GM12878 (cell line): ENCODE results near the gene LRP1. TPM values are rescaled to one million over a fixed set of nuclear protein-coding genes. Genes with fewer than 3 reads are reported as not detected.

Experiments
- ATAC-seq: fragments of 200-7000 bp; cut with Tn5 transposase; 3 replicates; pipeline ENCODE4 v1.9.1; 2020; ENCODE audit warnings: mild to moderate bottlenecking, moderate library complexity
- BruUV-seq: library from RNA; stranded (reverse); fragments of 400-500 nt; replicated peaks from 2 replicates; lab custom pipeline; 2021; lab: Mats Ljungman, UMichigan
- CTCF ChIA-PET: fragments of 300-600 bp; sonication (Branson Sonifier 250); formaldehyde crosslinking; extraction: SDS; loops from one replicate; lab custom pipeline; 2021; ENCODE audit warnings: inconsistent platforms; lab: Yijun Ruan, JAX
- POLR2A ChIA-PET: fragments of 350-600 bp; formaldehyde crosslinking; extraction: SDS; loops from one replicate; lab custom pipeline; 2021; ENCODE audit warnings: inconsistent platforms; lab: Charles Lee
- RAD21 ChIA-PET: fragments of 300-600 bp; sonication (Branson Sonifier 250); formaldehyde crosslinking; loops from one replicate; lab custom pipeline; 2023; ENCODE audit warnings: antibody characterized with exemption; ENCODE audit not compliant: unreplicated experiment; lab: Charles Lee
- SMC1A ChIA-PET: fragments of 300-600 bp; sonication (Branson Sonifier 250); formaldehyde crosslinking; loops from one replicate; lab custom pipeline; 2023; ENCODE audit not compliant: unreplicated experiment, uncharacterized antibody; lab: Charles Lee
- DNase-seq: peaks from one replicate; pipeline ENCODE4 v3.0.0-alpha.2; 2011; ENCODE audit warnings: low read depth, low spot score
- FAIRE-seq: peaks from 3 replicates; lab custom pipeline; 2011; peaks lifted over from hg19 to GRCh38; lab: Jason Lieb, UNC
- H2AFZ ChIP-seq: 2 replicates; pipeline ENCODE4 v1.6.0; 2011; ENCODE audit warnings: low read depth, low read length, control low read depth; ENCODE audit not compliant: control insufficient read depth
- H3K27ac ChIP-seq: 2 replicates; pipeline ENCODE4 v1.5.1; 2011; ENCODE audit warnings: control low read depth; ENCODE audit not compliant: control insufficient read depth, insufficient read depth
- H3K27me3 ChIP-seq, 2 experiments: replicated peaks in 1 of 2; 2 replicates each; pipeline versions ENCODE4 v1.6.0 to v1.6.1; 2011; ENCODE audit warnings: low read length in 1 of 2; ENCODE audit not compliant: control insufficient read depth in 2 of 2, insufficient read depth in 2 of 2
- H3K36me3 ChIP-seq, 2 experiments: 2 replicates each; pipeline ENCODE4 v1.5.1; 2011; ENCODE audit warnings: low read length in 1 of 2; ENCODE audit not compliant: control insufficient read depth in 2 of 2, insufficient read depth in 2 of 2
- H3K4me1 ChIP-seq: 2 replicates; pipeline ENCODE4 v1.6.1; 2011; ENCODE audit warnings: mild to moderate bottlenecking, low read length, moderate library complexity, mixed read lengths; ENCODE audit not compliant: control insufficient read depth, insufficient read depth
- H3K4me2 ChIP-seq: 2 replicates; pipeline ENCODE4 v1.6.0; 2011; ENCODE audit warnings: control low read depth; ENCODE audit not compliant: control insufficient read depth, insufficient read depth
- H3K4me3 ChIP-seq: fragments of 200-600 bp; sonication (generic); 2 replicates; pipeline ENCODE4 v1.5.1; 2016
- H3K79me2 ChIP-seq: 2 replicates; pipeline ENCODE4 v1.6.0; 2011; ENCODE audit warnings: low read length; ENCODE audit not compliant: control insufficient read depth, insufficient read depth
- H3K9ac ChIP-seq: 2 replicates; pipeline ENCODE4 v1.8.0; 2011; ENCODE audit warnings: low read length, control low read depth, mixed read lengths; ENCODE audit not compliant: control insufficient read depth, insufficient read depth
- H3K9me3 ChIP-seq: replicated peaks from 3 replicates; pipeline ENCODE4 v1.5.1; 2011; ENCODE audit warnings: mild to moderate bottlenecking, low read length; ENCODE audit not compliant: control insufficient read depth, insufficient read depth
- H4K20me1 ChIP-seq: 2 replicates; pipeline ENCODE4 v1.6.0; 2011; ENCODE audit not compliant: control insufficient read depth, insufficient read depth
- BRCA1 ChIP-seq: IDR thresholded peaks from 2 replicates; pipeline ENCODE4 v1.6.1; 2011; ENCODE audit warnings: low read depth, low read length, improper control_type of control experiment
- CHD2 ChIP-seq: IDR thresholded peaks from 2 replicates; pipeline ENCODE4 v1.6.1; 2011; ENCODE audit warnings: low read depth, low read length, improper control_type of control experiment, borderline replicate concordance
- ETV6 ChIP-seq, 2 experiments: fragments of 450-650 bp in 1 of 2; IDR thresholded peaks in 1 of 2; conservative IDR thresholded peaks in 1 of 2; 2 replicates each; pipeline ENCODE4 v1.6.1; 2014; ENCODE audit warnings: antibody characterized with exemption in 1 of 2, borderline replicate concordance in 1 of 2, low read depth in 1 of 2, mild to moderate bottlenecking in 1 of 2, moderate library complexity in 1 of 2
- HDAC6 ChIP-seq: fragments of 200-600 bp; sonication (generic); IDR thresholded peaks from one replicate; pipeline ENCODE4 v1.8.0; 2017; ENCODE audit warnings: antibody characterized with exemption; ENCODE audit not compliant: unreplicated experiment
- IRF4 ChIP-seq: IDR thresholded peaks from 2 replicates; pipeline ENCODE4 v1.6.1; 2011; ENCODE audit warnings: low read depth, low read length
- KDM1A ChIP-seq: fragments of 200-600 bp; sonication (generic); IDR thresholded peaks from 2 replicates; pipeline ENCODE4 v1.6.1; 2016; ENCODE audit warnings: borderline replicate concordance
- PAX8 ChIP-seq: fragments of 450-650 bp; IDR thresholded peaks from 2 replicates; pipeline ENCODE4 v1.6.1; 2017; ENCODE audit warnings: mild to moderate bottlenecking, moderate library complexity
- SMAD5 ChIP-seq: IDR thresholded peaks from 2 replicates; pipeline ENCODE4 v1.6.1; 2016; ENCODE audit warnings: antibody characterized with exemption, low read depth
- SPI1 ChIP-seq: IDR thresholded peaks from 2 replicates; pipeline ENCODE4 v1.6.1; 2011; ENCODE audit warnings: low read depth, mild to moderate bottlenecking, low read length, moderate library complexity, borderline replicate concordance; ENCODE audit not compliant: insufficient read depth
- TCF7 ChIP-seq: IDR thresholded peaks from 2 replicates; pipeline ENCODE4 v1.6.1; 2014; ENCODE audit warnings: antibody characterized with exemption, borderline replicate concordance
- ZNF384 ChIP-seq: IDR thresholded peaks from 2 replicates; pipeline ENCODE4 v1.6.1; 2012; ENCODE audit warnings: low read depth, mild to moderate bottlenecking, low read length, improper control_type of control experiment, borderline replicate concordance
- WGBS: methylation state at CpG from one replicate; pipeline ENCODE4 v1.1.6; 2016; ENCODE audit warnings: low lambda C conversion rate; ENCODE audit not compliant: insufficient replicate concordance, insufficient coverage; ENCODE audit errors: missing lambda C conversion rate; 5-methylcytosine and 5-hydroxymethylcytosine counted together
- in situ Hi-C: fragments of 300-500 bp; cut with MboI; formaldehyde crosslinking; loops from 9 replicates; pipeline ENCODE4 v1.14.3; 2018; ENCODE audit warnings: mixed read lengths
- intact Hi-C: fragments of 100-400 bp; cut with micrococcal nuclease; formaldehyde crosslinking; loops from one replicate; pipeline ENCODE4 v1.14.2; 2022; ENCODE audit not compliant: unreplicated experiment
- polyA plus RNA-seq, 11 experiments: library from polyadenylated mRNA; depleted of rRNA in 4 of 11; unstranded in 6 of 11; stranded (reverse) in 5 of 11; fragments of >200 nt; fragmentation: Nextera tagmentation in 4 of 11; fragmentation: Illumina TruSeq in 1 of 11; extraction: Ambion mirVana in 4 of 11; extraction: Trizol in 1 of 11; gene quantifications; 1 replicate in 1 of 11; 2 replicates in 10 of 11; pipeline versions ENCODE4 v1.2.1 to v1.2.3, GENCODE V29; 2011 to 2016; ENCODE audit warnings: inconsistent platforms in 2 of 11, missing spikeins in 2 of 11, low read depth in 1 of 11
- total RNA-seq, 4 experiments: library from RNA; depleted of rRNA in 3 of 4; stranded (reverse); fragments of >200 nt in 3 of 4; fragmentation: Illumina TruSeq in 1 of 4; extraction: Trizol in 1 of 4; gene quantifications; 2 replicates each; pipeline versions ENCODE4 v1.2.1 to v1.2.3, GENCODE V29; 2013 to 2021

Gene LRP1
- total and polyA plus RNA-seq, 10 of the 15 experiments (the other 5 are each of a cell fraction or from before 2014, with no cell fraction given) = under 0.01 to 1.1 (median 0.20) TPM; not detected in 2

DNA sequence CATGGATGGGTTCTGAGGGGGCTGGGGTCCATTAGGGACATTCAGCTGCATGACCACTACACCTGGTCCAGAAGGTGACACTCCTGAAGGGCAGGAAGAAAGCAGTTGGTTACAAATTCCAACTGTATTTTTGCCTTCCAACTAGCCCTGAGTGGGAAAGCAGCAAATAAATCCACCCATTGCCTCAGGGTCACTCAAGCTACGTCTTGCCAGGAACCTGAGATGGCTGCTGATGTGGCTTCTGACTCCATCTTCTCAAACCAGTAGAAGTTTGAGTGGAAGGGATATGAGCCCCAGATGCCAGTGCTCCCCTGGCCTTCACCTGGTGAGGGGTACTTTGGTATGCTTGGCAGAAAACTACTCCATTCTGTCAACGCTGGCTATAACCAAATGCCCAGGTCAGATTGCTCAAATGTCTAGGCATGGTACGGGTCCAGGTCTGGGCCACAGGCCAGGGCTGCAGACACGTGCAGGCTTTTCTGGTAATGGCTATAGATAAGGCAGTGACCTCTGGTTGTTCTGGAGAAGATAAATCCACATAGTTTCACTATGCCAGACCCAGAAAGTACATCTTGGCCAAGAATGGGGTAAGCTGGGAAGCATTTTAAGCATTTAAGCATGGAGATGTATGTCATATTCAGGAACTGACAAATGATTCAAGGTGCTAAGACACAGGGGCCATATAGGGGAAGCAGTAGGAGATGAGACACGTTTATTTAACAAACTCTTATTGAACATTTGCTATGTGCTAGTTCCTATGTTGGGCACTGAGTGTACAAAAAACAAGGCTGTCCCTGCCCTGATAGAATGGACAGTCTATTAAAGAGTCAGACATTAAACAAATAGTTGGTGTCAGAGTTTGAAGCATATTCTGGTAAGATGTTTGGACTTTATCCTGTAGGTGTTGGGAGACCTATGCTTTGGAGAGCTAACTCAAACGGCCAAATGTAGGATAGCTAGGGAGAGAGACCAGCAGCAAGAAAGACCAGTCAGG, 131.0 kb downstream of the LRP1 start:
- no TSS peak for BruUV-seq
- H3K27me3 ChIP-seq = no peaks in the 10 kb centered on the region
- DNase-seq = no peak
- SMC1A ChIA-PET = interaction anchor here (2.7 to 9.5 kb wide), 2 partner anchors 194 to 199 kb away, joined by 11 to 134 read pairs; partner anchors contain the start of gene INHBE
- H4K20me1 ChIP-seq = no peaks in the 10 kb centered on the region
- no peaks in the 10 kb centered on the region for H3K9me3 ChIP-seq
- TF ChIP-seq TCF7 (no peak), ZNF384 (no peak), IRF4 (no peak), SMAD5 (no peak), BRCA1 (no peak), ETV6 (conservative IDR thresholded peaks at IDR 0.05 in 1 of 2, IDR thresholded peaks at IDR 0.05 in 1 of 2; ENCODE audit: borderline replicate concordance in 1 of 2, low read depth in 1 of 2) (no peak), PAX8 (no peak), SPI1 (no peak), HDAC6 (no peak), CHD2 (no peak), KDM1A (no peak)
- ATAC-seq = no peak
- no peak overlapping the region for H3K4me3 ChIP-seq
- H3K4me1 ChIP-seq = no peaks in the 10 kb centered on the region
- POLR2A ChIA-PET = interaction anchor here (0.6 kb wide), 1 partner anchor 238 kb away, joined by 4 read pairs; no protein-coding TSS in a partner anchor
- H3K4me2 ChIP-seq = no peak overlapping the region
- 78% methylated on average over 6 of the region's 6 CpGs for WGBS
- H3K9ac ChIP-seq = no peak overlapping the region
- H3K79me2 ChIP-seq = no peaks in the 10 kb centered on the region
- CTCF ChIA-PET = interaction anchor here (0.9 to 9.4 kb wide), 3 partner anchors 16 to 195 kb away, joined by 3 to 210 read pairs (median 15); partner anchors contain the start of gene INHBE
- H2AFZ ChIP-seq = no peak overlapping the region
- intact Hi-C loops (no loop called here), in situ Hi-C loops (no loop called here)
- no peak for FAIRE-seq
- RAD21 ChIA-PET = interaction anchor here (2.9 kb wide), 1 partner anchor 193 kb away, joined by 20 read pairs; no protein-coding TSS in a partner anchor
- no peak overlapping the region for H3K27ac ChIP-seq
- peaks cover 0 to 7% of the 10 kb centered on the region in 2 experiments; a peak in 3 of 4 replicates for H3K36me3 ChIP-seq
